Lower lobe of right lung (tissue), 2 donors: ENCODE data around the gene AKT1S1. TPM values are rescaled to one million over a fixed set of nuclear protein-coding genes. Genes with fewer than 3 reads are reported as not detected.

Source experiments
- ATAC-seq, 2 donors: fragments of 200-7000 bp; cut with Tn5 transposase; one replicate each; pipeline ENCODE4 v1.9.1; 2020 to 2022; ENCODE audit warnings: mild to moderate bottlenecking in 2 of 2, moderate library complexity in 2 of 2
- DNase-seq: peaks from one replicate; pipeline ENCODE4 v3.0.0-alpha.2; 2020
- H3K27ac ChIP-seq: fragments of 200-600 bp; one replicate; pipeline ENCODE4 v1.8.0; 2022
- H3K27me3 ChIP-seq: fragments of 200-600 bp; one replicate; pipeline ENCODE4 v1.8.0; 2022; ENCODE audit warnings: low read depth
- H3K36me3 ChIP-seq: fragments of 200-600 bp; one replicate; pipeline ENCODE4 v1.8.0; 2022; ENCODE audit warnings: mild to moderate bottlenecking
- H3K4me1 ChIP-seq: fragments of 200-600 bp; one replicate; pipeline ENCODE4 v1.8.0; 2022
- H3K4me3 ChIP-seq: fragments of 200-600 bp; one replicate; pipeline ENCODE4 v1.8.0; 2022; ENCODE audit warnings: mild to moderate bottlenecking
- H3K9me3 ChIP-seq: fragments of 200-600 bp; one replicate; pipeline ENCODE4 v1.8.0; 2022
- intact Hi-C: fragments of 100-400 bp; cut with DNase I; formaldehyde crosslinking; loops from one replicate; pipeline ENCODE4 v1.11.0; 2022
- total RNA-seq: library from RNA; stranded (reverse); fragmentation: NEBNext Ultra II Directional; extraction: Animal tissue kit (Norgen Biotek cat#: 25700); gene quantifications from one replicate; pipeline ENCODE4 v1.2.1, GENCODE V29; 2021
- TF ChIP-seq, protein P1 (sequence below): fragments of 200-600 bp; IDR thresholded peaks from one replicate; pipeline ENCODE4 v1.8.0; 2022; ENCODE audit warnings: antibody characterized with exemption, mild to moderate bottlenecking
- donor health status: DM: no; HTN: yes; CAD: no; lungs with severe emphysema.

Gene AKT1S1
- total RNA-seq, 1 donor from 2014 or later, result 29.7 TPM

DNA sequence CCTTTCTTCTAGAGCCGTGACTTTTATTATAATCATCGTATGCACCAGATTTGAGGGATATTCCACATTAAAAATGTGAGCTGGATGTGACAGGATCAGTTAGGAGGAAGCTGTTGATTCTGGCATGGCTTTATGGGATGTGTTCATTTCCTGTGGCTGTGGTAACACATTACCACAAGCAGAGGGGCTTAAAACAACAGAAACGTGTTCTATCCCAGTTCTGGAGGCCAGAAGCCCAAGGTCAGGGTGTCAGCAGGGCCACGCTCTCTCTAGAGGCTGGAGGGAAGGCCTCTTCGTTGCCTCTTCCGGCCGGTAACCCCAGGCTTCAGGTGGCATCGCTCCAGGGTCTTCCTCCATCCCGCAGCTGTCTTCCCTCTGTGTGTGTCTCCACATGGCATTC, 44.6 kb downstream of the AKT1S1 start:
- H3K27me3 ChIP-seq, result no peaks in the 10 kb centered on the region
- no peaks in the 10 kb centered on the region for H3K9me3 ChIP-seq
- no peak for ATAC-seq
- peaks cover 100% of the 10 kb centered on the region for H3K36me3 ChIP-seq
- no peak overlapping the region for H3K4me3 ChIP-seq
- TF ChIP-seq, protein P1, sequence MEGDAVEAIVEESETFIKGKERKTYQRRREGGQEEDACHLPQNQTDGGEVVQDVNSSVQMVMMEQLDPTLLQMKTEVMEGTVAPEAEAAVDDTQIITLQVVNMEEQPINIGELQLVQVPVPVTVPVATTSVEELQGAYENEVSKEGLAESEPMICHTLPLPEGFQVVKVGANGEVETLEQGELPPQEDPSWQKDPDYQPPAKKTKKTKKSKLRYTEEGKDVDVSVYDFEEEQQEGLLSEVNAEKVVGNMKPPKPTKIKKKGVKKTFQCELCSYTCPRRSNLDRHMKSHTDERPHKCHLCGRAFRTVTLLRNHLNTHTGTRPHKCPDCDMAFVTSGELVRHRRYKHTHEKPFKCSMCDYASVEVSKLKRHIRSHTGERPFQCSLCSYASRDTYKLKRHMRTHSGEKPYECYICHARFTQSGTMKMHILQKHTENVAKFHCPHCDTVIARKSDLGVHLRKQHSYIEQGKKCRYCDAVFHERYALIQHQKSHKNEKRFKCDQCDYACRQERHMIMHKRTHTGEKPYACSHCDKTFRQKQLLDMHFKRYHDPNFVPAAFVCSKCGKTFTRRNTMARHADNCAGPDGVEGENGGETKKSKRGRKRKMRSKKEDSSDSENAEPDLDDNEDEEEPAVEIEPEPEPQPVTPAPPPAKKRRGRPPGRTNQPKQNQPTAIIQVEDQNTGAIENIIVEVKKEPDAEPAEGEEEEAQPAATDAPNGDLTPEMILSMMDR, result no peak
- intact Hi-C loops, result no loop called here
- no peak for DNase-seq
- no peak overlapping the region for H3K27ac ChIP-seq
- H3K4me1 ChIP-seq, result no peaks in the 10 kb centered on the region

DNA sequence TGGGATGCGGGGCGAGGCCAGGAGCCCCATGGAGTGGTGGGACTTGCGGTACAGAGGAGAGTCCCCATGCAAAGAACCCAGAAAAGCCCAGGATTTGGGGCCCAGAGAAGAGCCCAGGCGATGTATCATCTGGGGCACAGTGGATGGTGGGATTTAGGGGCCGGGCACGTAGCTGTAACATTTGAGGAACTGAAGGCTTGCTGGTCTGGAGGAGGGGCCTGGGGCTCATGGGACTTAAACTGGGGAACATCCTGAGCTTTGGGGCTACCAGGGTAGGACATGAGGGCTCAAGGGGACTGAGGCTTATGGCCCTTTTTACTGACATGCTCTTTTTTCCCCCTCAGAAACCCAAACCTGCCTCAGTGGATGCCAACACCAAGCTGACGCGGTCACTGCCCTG, 45.6 kb downstream of the AKT1S1 start:
- intact Hi-C loops, result no loop called here
- no peak overlapping the region for H3K27ac ChIP-seq
- H3K4me1 ChIP-seq, result no peaks in the 10 kb centered on the region
- TF ChIP-seq, protein P1, result no peak
- peaks cover 99% of the 10 kb centered on the region for H3K36me3 ChIP-seq
- no peak for ATAC-seq
- H3K9me3 ChIP-seq, result no peaks in the 10 kb centered on the region
- DNase-seq, result no peak
- no peak overlapping the region for H3K4me3 ChIP-seq
- no peaks in the 10 kb centered on the region for H3K27me3 ChIP-seq

DNA sequence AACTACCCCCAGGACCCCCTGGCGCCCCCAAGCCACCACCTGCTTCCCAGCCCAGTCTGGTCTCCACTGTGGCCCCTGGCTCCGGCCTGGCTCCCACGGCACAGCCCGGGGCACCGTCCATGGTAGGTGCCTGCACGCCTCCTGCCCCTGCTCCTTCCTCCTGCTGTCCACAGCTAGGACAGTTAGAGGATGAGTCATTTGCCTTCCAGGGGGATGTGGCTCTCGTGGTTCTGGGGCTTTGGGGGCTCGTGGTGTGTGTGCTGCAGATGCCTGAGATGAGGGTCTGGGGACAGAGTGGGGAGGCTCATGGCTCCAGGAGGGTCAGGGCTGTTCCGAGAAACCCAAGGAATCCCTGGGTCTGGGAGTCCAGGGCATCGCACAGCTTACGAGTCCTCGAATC, 46.4 kb downstream of the AKT1S1 start:
- no peak overlapping the region for H3K27ac ChIP-seq
- H3K36me3 ChIP-seq, result peaks cover 91% of the 10 kb centered on the region
- H3K4me1 ChIP-seq, result no peaks in the 10 kb centered on the region
- H3K27me3 ChIP-seq, result no peaks in the 10 kb centered on the region
- H3K4me3 ChIP-seq, result no peak overlapping the region
- TF ChIP-seq, protein P1, result no peak
- DNase-seq (no peak), ATAC-seq (no peak)
- H3K9me3 ChIP-seq, result no peaks in the 10 kb centered on the region
- intact Hi-C loops, result no loop called here

DNA sequence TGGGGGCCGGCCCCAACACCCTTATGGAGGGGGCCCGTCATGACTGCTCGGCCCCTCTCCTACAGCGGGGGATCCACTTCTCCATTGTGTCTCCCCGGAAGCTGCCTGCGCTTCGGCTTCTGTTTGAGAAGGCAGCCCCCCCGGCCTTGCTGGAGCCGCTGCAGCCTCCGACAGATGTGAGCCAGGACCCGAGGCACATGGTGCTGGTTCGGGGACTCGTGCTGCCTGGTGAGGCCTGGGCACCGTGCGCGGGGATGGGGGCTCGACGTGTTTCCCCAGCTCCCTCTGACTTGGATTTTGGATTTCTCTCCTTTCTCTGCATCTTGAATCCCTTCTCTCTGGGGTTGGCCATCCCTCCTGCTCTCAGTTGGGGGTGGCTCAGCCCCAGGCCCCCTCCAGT, 47.4 kb downstream of the AKT1S1 start:
- DNase-seq (no peak), ATAC-seq (no peak)
- Histone ChIP-seq H3K27ac (no peak overlapping the region), H3K4me1 (no peaks in the 10 kb centered on the region), H3K9me3 (no peaks in the 10 kb centered on the region), H3K4me3 (no peak overlapping the region), H3K27me3 (no peaks in the 10 kb centered on the region), H3K36me3 (peaks cover 80% of the 10 kb centered on the region)
- intact Hi-C loops, result no loop called here
- TF ChIP-seq, protein P1, result no peak

DNA sequence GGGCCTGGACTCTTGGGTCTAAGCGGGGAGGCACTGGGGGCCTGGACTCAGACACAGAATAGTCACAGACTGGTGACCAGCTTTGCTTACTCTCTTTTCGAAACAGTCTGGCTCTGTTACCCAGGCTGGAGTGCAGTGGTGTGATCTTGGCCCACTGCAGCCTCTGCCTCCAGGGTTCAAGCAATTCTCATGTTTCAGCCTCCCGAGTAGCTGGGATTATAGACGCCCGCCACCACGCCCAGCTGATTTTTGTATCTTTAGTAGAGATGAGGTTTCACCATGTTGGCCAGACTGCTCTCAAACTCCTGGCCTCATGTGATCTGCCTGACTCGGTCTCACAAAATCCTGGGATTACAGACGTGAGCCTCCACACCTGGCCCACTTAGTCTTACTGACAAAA, 48.0 kb downstream of the AKT1S1 start:
- TF ChIP-seq, protein P1, result no peak
- H3K27me3 ChIP-seq, result no peaks in the 10 kb centered on the region
- DNase-seq (no peak), ATAC-seq (no peak)
- no peak overlapping the region for H3K4me3 ChIP-seq
- intact Hi-C loops, result no loop called here
- H3K27ac ChIP-seq, result no peak overlapping the region
- H3K36me3 ChIP-seq, result peaks cover 79% of the 10 kb centered on the region
- H3K9me3 ChIP-seq, result no peaks in the 10 kb centered on the region
- H3K4me1 ChIP-seq, result no peaks in the 10 kb centered on the region

DNA sequence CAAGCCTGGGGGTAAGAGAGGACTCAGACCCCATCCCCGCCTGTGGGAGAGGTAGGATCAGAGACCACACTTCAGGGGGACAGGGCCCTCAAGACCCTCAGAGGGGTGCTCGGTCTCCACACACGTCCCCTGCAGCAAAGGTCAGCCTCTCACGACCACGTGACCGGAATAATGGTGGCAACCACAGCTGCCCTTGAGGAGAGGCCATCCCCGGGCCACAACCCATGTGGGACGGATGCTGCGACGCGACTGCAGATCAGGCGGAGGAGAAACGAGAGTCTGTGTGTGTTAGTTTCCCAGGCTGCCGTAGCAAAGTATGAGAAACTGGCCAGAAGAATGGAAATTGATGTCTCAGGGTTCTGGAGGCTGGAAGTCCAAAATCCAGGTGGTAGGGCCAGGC, 50.1 kb downstream of the AKT1S1 start:
- Histone ChIP-seq H3K36me3 (peaks cover 75% of the 10 kb centered on the region), H3K4me3 (no peak overlapping the region), H3K9me3 (no peaks in the 10 kb centered on the region), H3K27me3 (no peaks in the 10 kb centered on the region), H3K4me1 (no peaks in the 10 kb centered on the region), H3K27ac (no peak overlapping the region)
- intact Hi-C loops, result no loop called here
- TF ChIP-seq, protein P1, result no peak
- ATAC-seq, result no peak
- DNase-seq, result no peak
